HCT116 (cell line): ENCODE results near the gene AKR7A3. TPM values are rescaled to one million over a fixed set of nuclear protein-coding genes. Genes with fewer than 3 reads are reported as not detected.

Source experiments
- ATAC-seq: fragments of 200-7000 bp; cut with Tn5 transposase; 2 replicates; pipeline ENCODE4 v1.9.1; 2020; ENCODE audit warnings: mild to moderate bottlenecking, moderate library complexity
- BruUV-seq: library from RNA; stranded (reverse); fragments of 400-500 nt; replicated peaks from 2 replicates; lab custom pipeline; 2021; lab: Mats Ljungman, UMichigan
- CTCF ChIA-PET: fragments of 300-600 bp; sonication (Branson Sonifier 250); formaldehyde crosslinking; loops from one replicate; lab custom pipeline; 2021; ENCODE audit warnings: antibody characterized with exemption; lab: Charles Lee
- POLR2A ChIA-PET: fragments of 300-600, 350-600 bp; sonication (Branson Sonifier 250); formaldehyde crosslinking; loops from one replicate; lab custom pipeline; 2021; ENCODE audit warnings: antibody characterized with exemption; lab: Charles Lee
- RAD21 ChIA-PET, 2 experiments: fragments of 300-600 bp; sonication (Branson Sonifier 250); formaldehyde crosslinking; loops; one replicate each; lab custom pipeline; 2023; ENCODE audit warnings: low total read pairs in 2 of 2; ENCODE audit not compliant: uncharacterized antibody in 2 of 2, unreplicated experiment in 2 of 2, low non-redundant PET in 1 of 2; lab: Charles Lee
- DNase-seq: peaks from one replicate; pipeline ENCODE4 v3.0.0-alpha.2; 2010; ENCODE audit warnings: low read depth, low spot score
- H2AFZ ChIP-seq: fragments of 200-600 bp; shearing (Covaris generic), sonication (generic); 2 replicates; pipeline ENCODE4 v1.6.1; 2017; ENCODE audit warnings: low read depth, mixed run types, mixed read lengths, antibody characterized with exemption, low read length; ENCODE audit not compliant: poor library complexity, severe bottlenecking
- H3K27ac ChIP-seq: 2 replicates; pipeline ENCODE4 v1.5.1; 2012; ENCODE audit warnings: low read depth, low read length
- H3K27me3 ChIP-seq: fragments of 200-600 bp; sonication (generic); 2 replicates; pipeline ENCODE4 v1.6.1; 2016; ENCODE audit warnings: mixed run types, low read length, mixed read lengths; ENCODE audit not compliant: insufficient read depth
- H3K36me3 ChIP-seq, 2 experiments: fragments of 200-500 bp in 1 of 2; fragments of 200-600 bp in 1 of 2; sonication (Bioruptor generic) in 1 of 2; sonication (generic) in 1 of 2; 2 replicates each; pipeline versions ENCODE4 v1.5.1 to v1.6.1; 2014 to 2016; ENCODE audit warnings: low read length in 2 of 2, inconsistent platforms in 1 of 2, mixed read lengths in 1 of 2, mixed run types in 1 of 2; ENCODE audit not compliant: insufficient read depth in 2 of 2, control insufficient read depth in 1 of 2
- H3K4me1 ChIP-seq, 2 experiments: fragments of 200-600 bp in 1 of 2; sonication (generic) in 1 of 2; 2 replicates each; pipeline versions ENCODE4 v1.5.1 to v1.6.1; 2012 to 2017; ENCODE audit warnings: low read length in 2 of 2, inconsistent platforms in 1 of 2, mild to moderate bottlenecking in 1 of 2, mixed read lengths in 1 of 2, mixed run types in 1 of 2, moderate library complexity in 1 of 2; ENCODE audit not compliant: insufficient read depth in 2 of 2, control insufficient read depth in 1 of 2
- H3K4me2 ChIP-seq: fragments of 200-600 bp; sonication (generic); 2 replicates; pipeline ENCODE4 v1.6.1; 2017; ENCODE audit warnings: mixed run types, low read length, mixed read lengths
- H3K4me3 ChIP-seq, 2 experiments: fragments of 200-600 bp in 1 of 2; sonication (generic) in 1 of 2; replicated peaks in 1 of 2; 2 replicates each; pipeline ENCODE4 v1.5.1; 2011 to 2016; ENCODE audit warnings: low read length in 2 of 2, control low read depth in 1 of 2, low read depth in 1 of 2, mild to moderate bottlenecking in 1 of 2, mixed read lengths in 1 of 2, mixed run types in 1 of 2
- H3K79me2 ChIP-seq: fragments of 200-600 bp; sonication (generic); 2 replicates; pipeline ENCODE4 v1.6.1; 2017; ENCODE audit warnings: mild to moderate bottlenecking, mixed run types, low read length, moderate library complexity, mixed read lengths; ENCODE audit not compliant: insufficient read depth
- H3K9ac ChIP-seq: fragments of 200-600 bp; sonication (generic); 2 replicates; pipeline ENCODE4 v1.6.1; 2016; ENCODE audit warnings: low read length, mixed read lengths
- H3K9me2 ChIP-seq: fragments of 200-600 bp; sonication (generic), shearing (Covaris generic); 2 replicates; pipeline ENCODE4 v1.6.1; 2017; ENCODE audit warnings: mixed run types, mild to moderate bottlenecking, moderate library complexity; ENCODE audit not compliant: insufficient read depth
- H3K9me3 ChIP-seq, 2 experiments: fragments of 200-500 bp in 1 of 2; fragments of 200-600 bp in 1 of 2; sonication (Bioruptor generic) in 1 of 2; sonication (generic) in 1 of 2; 2 replicates each; pipeline ENCODE4 v1.6.1; 2014 to 2017; ENCODE audit warnings: low read length in 2 of 2, mixed read lengths in 2 of 2, inconsistent platforms in 1 of 2, low read depth in 1 of 2, mild to moderate bottlenecking in 1 of 2, mixed run types in 1 of 2, moderate library complexity in 1 of 2; ENCODE audit not compliant: control insufficient read depth in 1 of 2, insufficient read depth in 1 of 2
- H4K20me1 ChIP-seq: fragments of 200-600 bp; sonication (generic), shearing (Covaris generic); 2 replicates; pipeline ENCODE4 v1.6.1; 2017; ENCODE audit warnings: mixed run types, mild to moderate bottlenecking, moderate library complexity; ENCODE audit not compliant: insufficient read depth
- CEBPB ChIP-seq: IDR thresholded peaks from 2 replicates; pipeline ENCODE4 v1.6.1; 2012; ENCODE audit warnings: low read depth
- EZH2 ChIP-seq: fragments of 200-600 bp; sonication (generic); IDR thresholded peaks from 2 replicates; pipeline ENCODE4 v1.6.1; 2017; ENCODE audit warnings: antibody characterized with exemption, mixed run types
- EZH2phosphoT487 ChIP-seq: fragments of 200-600 bp; IDR thresholded peaks from 2 replicates; pipeline ENCODE4 v1.6.1; 2018; ENCODE audit warnings: antibody characterized with exemption, borderline replicate concordance
- FOSL1 ChIP-seq: IDR thresholded peaks from 2 replicates; pipeline ENCODE4 v1.6.1; 2012; ENCODE audit warnings: low read depth
- JUND ChIP-seq: IDR thresholded peaks from 2 replicates; pipeline ENCODE4 v1.6.1; 2012
- RAD21 ChIP-seq: IDR thresholded peaks from 2 replicates; pipeline ENCODE4 v1.6.1; 2012; ENCODE audit warnings: low read depth, mild to moderate bottlenecking
- SIN3A ChIP-seq: IDR thresholded peaks from 2 replicates; pipeline ENCODE4 v1.6.1; 2012; ENCODE audit warnings: low read depth
- SRF ChIP-seq: IDR thresholded peaks from 2 replicates; pipeline ENCODE4 v1.6.1; 2012; ENCODE audit warnings: low read depth
- TCF7L2 ChIP-seq: IDR thresholded peaks from 2 replicates; pipeline ENCODE4 v1.7.0; 2011; ENCODE audit warnings: borderline replicate concordance, inconsistent platforms; ENCODE audit not compliant: insufficient read depth, insufficient read length; ENCODE audit errors: extremely low read depth
- intact Hi-C: fragments of 100-400 bp; cut with micrococcal nuclease; formaldehyde crosslinking; loops from 2 replicates; pipeline ENCODE4 v1.10.0; 2022
- total RNA-seq: library from RNA; stranded (reverse); gene quantifications from one replicate; pipeline ENCODE4 v1.2.1, GENCODE V29; 2021; ENCODE audit not compliant: unreplicated experiment
- TF ChIP-seq, protein P1 (sequence below), 3 experiments: fragments of 200-600 bp in 1 of 3; sonication (generic) in 1 of 3; IDR thresholded peaks in 2 of 3; conservative IDR thresholded peaks in 1 of 3; 2 replicates each; pipeline ENCODE4 v1.5.1; 2012 to 2017; ENCODE audit warnings: low read depth in 2 of 3, low read length in 2 of 3, antibody characterized with exemption in 1 of 3, borderline replicate concordance in 1 of 3, control low read depth in 1 of 3, mild to moderate bottlenecking in 1 of 3, mixed read lengths in 1 of 3, mixed run types in 1 of 3, moderate library complexity in 1 of 3; ENCODE audit not compliant: insufficient read depth in 1 of 3
- TF ChIP-seq, protein P2 (sequence below): IDR thresholded peaks from 2 replicates; pipeline ENCODE4 v1.6.1; 2012; ENCODE audit warnings: low read depth
- TF ChIP-seq, protein P3 (sequence below): IDR thresholded peaks from 2 replicates; pipeline ENCODE4 v1.6.1; 2012

Gene AKR7A3
- total RNA-seq, 1 experiment from 2014 or later: 1.7 TPM

DNA sequence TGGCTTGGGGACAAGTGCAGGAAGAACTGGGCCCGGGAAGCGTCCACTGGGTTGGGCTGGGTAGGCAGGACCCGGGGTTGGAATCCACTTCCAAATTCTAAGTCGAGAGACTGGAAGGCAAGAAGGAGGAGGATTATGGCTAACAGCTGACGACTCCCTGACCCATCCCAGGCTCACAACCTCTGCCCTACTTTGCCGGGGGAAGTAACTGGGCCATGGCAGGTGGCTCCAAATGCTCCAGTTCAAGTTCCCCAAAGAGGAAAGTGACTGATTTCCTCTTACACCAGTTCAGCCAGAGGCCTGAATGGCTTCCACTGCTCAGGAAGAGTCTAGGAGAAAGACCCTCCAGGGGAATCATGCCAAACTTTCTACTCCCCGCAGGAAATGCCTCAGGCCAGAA is 48.7 kb downstream of the AKR7A3 start:
- no peak for DNase-seq
- H3K36me3 ChIP-seq: peaks cover 68 to 76% of the 10 kb centered on the region in 2 experiments
- H4K20me1 ChIP-seq: peaks cover 3% of the 10 kb centered on the region; the same call in 1 of the 2 replicates
- no TSS peak for BruUV-seq
- H3K9me2 ChIP-seq: no peaks in the 10 kb centered on the region
- H2AFZ ChIP-seq: no peak overlapping the region
- ChIA-PET CTCF (no interaction called here), POLR2A (no interaction called here), RAD21 (no interaction called here)
- peaks cover 21% of the 10 kb centered on the region for H3K79me2 ChIP-seq
- no peaks in the 10 kb centered on the region for H3K9me3 ChIP-seq
- no peak overlapping the region for H3K27ac ChIP-seq
- ATAC-seq: no peak
- no peak overlapping the region for H3K9ac ChIP-seq
- H3K4me2 ChIP-seq: no peak overlapping the region
- no peaks in the 10 kb centered on the region for H3K4me1 ChIP-seq
- intact Hi-C loops: loop anchor here (2.0 to 5.0 kb wide), 2 partner anchors 333 to 358 kb away; no protein-coding TSS in a partner anchor
- TF ChIP-seq, protein P1, sequence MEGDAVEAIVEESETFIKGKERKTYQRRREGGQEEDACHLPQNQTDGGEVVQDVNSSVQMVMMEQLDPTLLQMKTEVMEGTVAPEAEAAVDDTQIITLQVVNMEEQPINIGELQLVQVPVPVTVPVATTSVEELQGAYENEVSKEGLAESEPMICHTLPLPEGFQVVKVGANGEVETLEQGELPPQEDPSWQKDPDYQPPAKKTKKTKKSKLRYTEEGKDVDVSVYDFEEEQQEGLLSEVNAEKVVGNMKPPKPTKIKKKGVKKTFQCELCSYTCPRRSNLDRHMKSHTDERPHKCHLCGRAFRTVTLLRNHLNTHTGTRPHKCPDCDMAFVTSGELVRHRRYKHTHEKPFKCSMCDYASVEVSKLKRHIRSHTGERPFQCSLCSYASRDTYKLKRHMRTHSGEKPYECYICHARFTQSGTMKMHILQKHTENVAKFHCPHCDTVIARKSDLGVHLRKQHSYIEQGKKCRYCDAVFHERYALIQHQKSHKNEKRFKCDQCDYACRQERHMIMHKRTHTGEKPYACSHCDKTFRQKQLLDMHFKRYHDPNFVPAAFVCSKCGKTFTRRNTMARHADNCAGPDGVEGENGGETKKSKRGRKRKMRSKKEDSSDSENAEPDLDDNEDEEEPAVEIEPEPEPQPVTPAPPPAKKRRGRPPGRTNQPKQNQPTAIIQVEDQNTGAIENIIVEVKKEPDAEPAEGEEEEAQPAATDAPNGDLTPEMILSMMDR (IDR thresholded peaks at IDR 0.05 in 2 of 3, conservative IDR thresholded peaks at IDR 0.05 in 1 of 3; ENCODE audit: borderline replicate concordance in 1 of 3, insufficient read depth in 1 of 3, low read depth in 2 of 3, low read length in 2 of 3): no peak
- TF ChIP-seq JUND (no peak), RAD21 (no peak), EZH2 (no peak), TCF7L2 (no peak)
- H3K27me3 ChIP-seq: no peaks in the 10 kb centered on the region
- H3K4me3 ChIP-seq: no peak overlapping the region

DNA sequence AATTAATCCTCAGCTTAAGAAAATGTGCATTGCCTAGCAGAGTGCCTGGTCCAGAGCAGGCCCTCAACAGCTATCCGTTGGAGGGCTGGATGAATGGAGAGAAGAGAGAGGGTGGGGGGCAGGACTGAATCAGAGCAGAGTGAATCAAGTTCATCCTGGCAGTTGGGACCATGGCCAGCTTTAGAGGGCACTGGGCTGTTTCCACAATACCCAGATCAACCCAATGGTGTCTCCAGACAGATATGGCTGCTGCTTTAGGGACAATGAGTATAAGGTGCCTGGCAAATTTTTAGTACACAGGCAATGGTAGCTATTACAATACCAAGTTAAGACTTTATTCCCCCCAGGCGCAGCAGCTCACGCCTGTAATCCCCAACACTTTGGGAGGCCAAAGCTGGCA is 54.3 kb downstream of the AKR7A3 start:
- no peak overlapping the region for H3K27ac ChIP-seq
- ATAC-seq: no peak
- H3K9me3 ChIP-seq: no peaks in the 10 kb centered on the region
- H3K4me1 ChIP-seq: no peaks in the 10 kb centered on the region
- no TSS peak for BruUV-seq
- ChIA-PET POLR2A (no interaction called here), RAD21 (no interaction called here), CTCF (interaction anchor here (1.8 kb wide), 1 partner anchor 11 kb away, joined by 4 read pairs; no protein-coding TSS in a partner anchor)
- no peak for DNase-seq
- no peaks in the 10 kb centered on the region; the same call in none of the 2 replicates for H4K20me1 ChIP-seq
- no peak overlapping the region for H2AFZ ChIP-seq
- H3K4me2 ChIP-seq: no peak overlapping the region
- intact Hi-C loops: no loop called here
- H3K79me2 ChIP-seq: peaks cover 4% of the 10 kb centered on the region
- no peaks in the 10 kb centered on the region for H3K27me3 ChIP-seq
- H3K36me3 ChIP-seq: peaks cover 60 to 70% of the 10 kb centered on the region in 2 experiments
- no peak overlapping the region for H3K4me3 ChIP-seq
- H3K9ac ChIP-seq: no peak overlapping the region
- no peaks in the 10 kb centered on the region for H3K9me2 ChIP-seq
- no peak for TF ChIP-seq EZH2phosphoT487
- TF ChIP-seq, protein P2, sequence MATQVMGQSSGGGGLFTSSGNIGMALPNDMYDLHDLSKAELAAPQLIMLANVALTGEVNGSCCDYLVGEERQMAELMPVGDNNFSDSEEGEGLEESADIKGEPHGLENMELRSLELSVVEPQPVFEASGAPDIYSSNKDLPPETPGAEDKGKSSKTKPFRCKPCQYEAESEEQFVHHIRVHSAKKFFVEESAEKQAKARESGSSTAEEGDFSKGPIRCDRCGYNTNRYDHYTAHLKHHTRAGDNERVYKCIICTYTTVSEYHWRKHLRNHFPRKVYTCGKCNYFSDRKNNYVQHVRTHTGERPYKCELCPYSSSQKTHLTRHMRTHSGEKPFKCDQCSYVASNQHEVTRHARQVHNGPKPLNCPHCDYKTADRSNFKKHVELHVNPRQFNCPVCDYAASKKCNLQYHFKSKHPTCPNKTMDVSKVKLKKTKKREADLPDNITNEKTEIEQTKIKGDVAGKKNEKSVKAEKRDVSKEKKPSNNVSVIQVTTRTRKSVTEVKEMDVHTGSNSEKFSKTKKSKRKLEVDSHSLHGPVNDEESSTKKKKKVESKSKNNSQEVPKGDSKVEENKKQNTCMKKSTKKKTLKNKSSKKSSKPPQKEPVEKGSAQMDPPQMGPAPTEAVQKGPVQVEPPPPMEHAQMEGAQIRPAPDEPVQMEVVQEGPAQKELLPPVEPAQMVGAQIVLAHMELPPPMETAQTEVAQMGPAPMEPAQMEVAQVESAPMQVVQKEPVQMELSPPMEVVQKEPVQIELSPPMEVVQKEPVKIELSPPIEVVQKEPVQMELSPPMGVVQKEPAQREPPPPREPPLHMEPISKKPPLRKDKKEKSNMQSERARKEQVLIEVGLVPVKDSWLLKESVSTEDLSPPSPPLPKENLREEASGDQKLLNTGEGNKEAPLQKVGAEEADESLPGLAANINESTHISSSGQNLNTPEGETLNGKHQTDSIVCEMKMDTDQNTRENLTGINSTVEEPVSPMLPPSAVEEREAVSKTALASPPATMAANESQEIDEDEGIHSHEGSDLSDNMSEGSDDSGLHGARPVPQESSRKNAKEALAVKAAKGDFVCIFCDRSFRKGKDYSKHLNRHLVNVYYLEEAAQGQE: no peak
- no peak for TF ChIP-seq FOSL1
- TF ChIP-seq, protein P1 (IDR thresholded peaks at IDR 0.05 in 2 of 3, conservative IDR thresholded peaks at IDR 0.05 in 1 of 3; ENCODE audit: borderline replicate concordance in 1 of 3, insufficient read depth in 1 of 3, low read depth in 2 of 3, low read length in 2 of 3): no peak
- no peak for TF ChIP-seq RAD21
- no peak for TF ChIP-seq SRF
- TF ChIP-seq EZH2: no peak
- TF ChIP-seq CEBPB: no peak
- TF ChIP-seq SIN3A: no peak
- TF ChIP-seq, protein P3, sequence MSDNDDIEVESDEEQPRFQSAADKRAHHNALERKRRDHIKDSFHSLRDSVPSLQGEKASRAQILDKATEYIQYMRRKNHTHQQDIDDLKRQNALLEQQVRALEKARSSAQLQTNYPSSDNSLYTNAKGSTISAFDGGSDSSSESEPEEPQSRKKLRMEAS: no peak
